Body of pancreas (tissue), 4 donors: ENCODE measurements around the gene CELF1.

Source experiments
- CTCF ChIP-seq, 7 experiments: fragments of 450-650 bp in 4 of 7; fragments of 200-600 bp in 3 of 7; sonication (generic) in 3 of 7; IDR thresholded peaks; one replicate each; pipeline ENCODE4 v1.5.1; 2016 to 2019; ENCODE audit warnings: antibody characterized with exemption in 7 of 7
- POLR2A ChIP-seq, 3 donors: fragments of 450-650 bp; IDR thresholded peaks; one replicate each; pipeline ENCODE4 v1.6.1; 2016; ENCODE audit warnings: antibody characterized with exemption in 3 of 3, mild to moderate bottlenecking in 2 of 3

- no peak for TF ChIP-seq CTCF (IDR thresholded peaks at IDR 0.05)
- TF ChIP-seq POLR2A (IDR thresholded peaks at IDR 0.05), result no peak
Observed at GRCh38 chr11:47449541-47449940, 103.4 kb downstream of the CELF1 start.
